Endothelial cell (in vitro differentiated cells): ENCODE results near the gene MEN1. TPM values are rescaled to one million over a fixed set of nuclear protein-coding genes. Genes with fewer than 3 reads are reported as not detected.

Experiments
- DNase-seq: peaks from one replicate; pipeline ENCODE4 v3.0.0; 2021; ENCODE audit warnings: low spot score
- H3K27ac Mint-ChIP-seq: one replicate; pipeline ENCODE4 v1.8.0; 2021; ENCODE audit warnings: mixed read lengths, inconsistent platforms; ENCODE audit not compliant: unreplicated experiment
- H3K27me3 Mint-ChIP-seq: one replicate; pipeline ENCODE4 v1.8.0; 2021; ENCODE audit warnings: mild to moderate bottlenecking, moderate library complexity, mixed read lengths, inconsistent platforms; ENCODE audit not compliant: unreplicated experiment
- H3K36me3 Mint-ChIP-seq: one replicate; pipeline ENCODE4 v1.8.0; 2021; ENCODE audit warnings: mild to moderate bottlenecking, low read depth, mixed read lengths, inconsistent platforms; ENCODE audit not compliant: unreplicated experiment
- H3K4me1 Mint-ChIP-seq: one replicate; pipeline ENCODE4 v1.8.0; 2021; ENCODE audit warnings: mild to moderate bottlenecking, mixed read lengths, inconsistent platforms; ENCODE audit not compliant: unreplicated experiment
- H3K4me3 Mint-ChIP-seq: one replicate; pipeline ENCODE4 v1.8.0; 2021; ENCODE audit warnings: mild to moderate bottlenecking, mixed read lengths, inconsistent platforms; ENCODE audit not compliant: unreplicated experiment
- H3K9me3 Mint-ChIP-seq: one replicate; pipeline ENCODE4 v1.8.0; 2021; ENCODE audit warnings: mixed read lengths, inconsistent platforms; ENCODE audit not compliant: unreplicated experiment
- CTCF ChIP-seq: fragments of 200-600 bp; sonication (generic); IDR thresholded peaks from one replicate; pipeline ENCODE4 v1.5.0; 2021; ENCODE audit warnings: antibody characterized with exemption; ENCODE audit not compliant: unreplicated experiment
- total RNA-seq: library from RNA; stranded (reverse); fragmentation: NEBNext Ultra II Directional; extraction: Animal tissue kit (Norgen Biotek cat#: 25700); gene quantifications from one replicate; pipeline ENCODE4 v1.2.1, GENCODE V29; 2021; ENCODE audit not compliant: unreplicated experiment

Gene MEN1
- total RNA-seq, 1 donor from 2014 or later: 56.3 TPM

GRCh38 chr11:64814712-64815187, 4.4 kb upstream of the MEN1 start:
- H3K27me3 Mint-ChIP-seq: peaks cover 3% of the 10 kb centered on the region
- no peak overlapping the region for H3K4me3 Mint-ChIP-seq
- no peak overlapping the region for H3K27ac Mint-ChIP-seq
- TF ChIP-seq CTCF: no peak
- no peaks in the 10 kb centered on the region for H3K9me3 Mint-ChIP-seq
- no peaks in the 10 kb centered on the region for H3K4me1 Mint-ChIP-seq
- no peak for DNase-seq
- no peaks in the 10 kb centered on the region for H3K36me3 Mint-ChIP-seq

- H3K4me3 Mint-ChIP-seq: no peak overlapping the region
- TF ChIP-seq CTCF: no peak
- no peak overlapping the region for H3K27ac Mint-ChIP-seq
- no peaks in the 10 kb centered on the region for H3K9me3 Mint-ChIP-seq
- DNase-seq: no peak
- no peaks in the 10 kb centered on the region for H3K4me1 Mint-ChIP-seq
- H3K27me3 Mint-ChIP-seq: peaks cover 3% of the 10 kb centered on the region
- H3K36me3 Mint-ChIP-seq: no peaks in the 10 kb centered on the region
Measured at GRCh38 chr11:64813826-64814225, 3.5 kb upstream of the MEN1 start.

GRCh38 chr11:64810891-64811272, 531 bp upstream of the MEN1 start:
- no peaks in the 10 kb centered on the region for H3K9me3 Mint-ChIP-seq
- no peak for TF ChIP-seq CTCF
- no peaks in the 10 kb centered on the region for H3K4me1 Mint-ChIP-seq
- H3K27ac Mint-ChIP-seq: no peak overlapping the region
- H3K36me3 Mint-ChIP-seq: peaks cover 10% of the 10 kb centered on the region
- H3K27me3 Mint-ChIP-seq: peaks cover 12% of the 10 kb centered on the region
- DNase-seq: no peak
- H3K4me3 Mint-ChIP-seq: peak overlapping the region; percentile 90

DNA sequence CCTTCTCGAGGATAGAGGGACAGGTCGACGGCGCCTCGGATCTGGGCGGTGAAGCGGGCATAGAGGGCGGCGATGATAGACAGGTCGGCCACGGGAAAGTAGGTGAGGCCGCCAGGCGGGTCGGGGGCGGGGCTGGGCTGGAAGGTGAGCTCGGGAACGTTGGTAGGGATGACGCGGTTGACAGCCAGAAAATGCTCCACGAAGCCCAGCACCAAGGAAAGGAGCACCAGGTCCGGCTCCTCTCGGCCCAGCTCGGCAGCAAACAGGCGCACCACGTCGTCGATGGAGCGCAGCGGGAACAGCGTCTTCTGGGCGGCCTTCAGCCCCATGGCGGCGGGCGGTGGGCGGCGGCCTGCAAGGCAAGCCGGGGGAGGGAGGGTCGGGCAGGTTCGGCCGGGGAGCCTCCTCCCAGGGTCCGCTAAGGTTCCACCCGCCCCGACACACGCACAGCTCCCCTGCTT, 540 bp downstream of the MEN1 start:
- peaks cover 15% of the 10 kb centered on the region for H3K27me3 Mint-ChIP-seq
- no peak overlapping the region for H3K27ac Mint-ChIP-seq
- H3K4me1 Mint-ChIP-seq: no peaks in the 10 kb centered on the region
- H3K9me3 Mint-ChIP-seq: no peaks in the 10 kb centered on the region
- DNase-seq: peak; percentile 45
- peak overlapping the region; percentile 90 for H3K4me3 Mint-ChIP-seq
- TF ChIP-seq CTCF: no peak
- peaks cover 15% of the 10 kb centered on the region for H3K36me3 Mint-ChIP-seq

DNA sequence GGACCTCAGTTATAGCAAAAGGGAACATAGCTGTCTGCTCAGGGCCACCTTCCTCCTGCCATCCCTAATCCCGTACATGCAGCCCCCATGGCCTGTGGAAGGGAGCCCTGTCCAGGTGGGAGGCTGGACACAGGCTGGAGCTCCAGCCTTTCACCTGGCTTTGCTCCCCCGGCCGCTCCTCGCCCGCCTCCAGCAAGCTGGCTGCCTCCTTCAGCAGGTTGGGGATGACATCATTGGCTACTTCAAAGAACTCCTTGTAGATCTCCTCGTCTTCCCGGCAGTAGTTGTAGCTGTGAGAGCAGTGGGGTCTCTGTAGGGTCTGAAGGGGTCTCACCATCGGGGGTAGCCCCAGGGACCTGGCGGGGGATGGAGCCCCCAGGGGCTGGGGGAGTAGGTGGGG, 4.9 kb downstream of the MEN1 start:
- TF ChIP-seq CTCF: no peak
- Mint-ChIP-seq H3K27me3 (peaks cover 21% of the 10 kb centered on the region), H3K36me3 (peaks cover 22% of the 10 kb centered on the region), H3K9me3 (no peaks in the 10 kb centered on the region), H3K27ac (no peak overlapping the region), H3K4me1 (peaks cover 12% of the 10 kb centered on the region), H3K4me3 (no peak overlapping the region)
- no peak for DNase-seq
